PC-3 (cell line): Measurements from ENCODE around the gene TAOK1.

ENCODE experiments used
- CTCF ChIP-seq: fragments of 300-600 bp; sonication (generic); conservative IDR thresholded peaks from 2 replicates; pipeline ENCODE4 v1.5.1; 2017; ENCODE audit warnings: antibody characterized with exemption, low read depth, mild to moderate bottlenecking, low read length
- EZH2 ChIP-seq: fragments of 300-600 bp; sonication (generic); IDR thresholded peaks from one replicate; pipeline ENCODE4 v1.6.1; 2017; ENCODE audit warnings: antibody characterized with exemption, mild to moderate bottlenecking, low read length; ENCODE audit not compliant: unreplicated experiment

- TF ChIP-seq CTCF (no peak), EZH2 (no peak)
Observed at GRCh38 chr17:29561554-29562517, 171.7 kb downstream of the TAOK1 start.
